KG1 (cell line): ENCODE results near the gene INTS14.
A peak's percentile ranks its signal among the peaks of the same experiment; 100 is the strongest.

ENCODE experiments used
- DNase-seq: peaks from one replicate; lab custom pipeline; 2025; lab: John Stamatoyannopoulos, UW

INTS14 gene

DNA sequence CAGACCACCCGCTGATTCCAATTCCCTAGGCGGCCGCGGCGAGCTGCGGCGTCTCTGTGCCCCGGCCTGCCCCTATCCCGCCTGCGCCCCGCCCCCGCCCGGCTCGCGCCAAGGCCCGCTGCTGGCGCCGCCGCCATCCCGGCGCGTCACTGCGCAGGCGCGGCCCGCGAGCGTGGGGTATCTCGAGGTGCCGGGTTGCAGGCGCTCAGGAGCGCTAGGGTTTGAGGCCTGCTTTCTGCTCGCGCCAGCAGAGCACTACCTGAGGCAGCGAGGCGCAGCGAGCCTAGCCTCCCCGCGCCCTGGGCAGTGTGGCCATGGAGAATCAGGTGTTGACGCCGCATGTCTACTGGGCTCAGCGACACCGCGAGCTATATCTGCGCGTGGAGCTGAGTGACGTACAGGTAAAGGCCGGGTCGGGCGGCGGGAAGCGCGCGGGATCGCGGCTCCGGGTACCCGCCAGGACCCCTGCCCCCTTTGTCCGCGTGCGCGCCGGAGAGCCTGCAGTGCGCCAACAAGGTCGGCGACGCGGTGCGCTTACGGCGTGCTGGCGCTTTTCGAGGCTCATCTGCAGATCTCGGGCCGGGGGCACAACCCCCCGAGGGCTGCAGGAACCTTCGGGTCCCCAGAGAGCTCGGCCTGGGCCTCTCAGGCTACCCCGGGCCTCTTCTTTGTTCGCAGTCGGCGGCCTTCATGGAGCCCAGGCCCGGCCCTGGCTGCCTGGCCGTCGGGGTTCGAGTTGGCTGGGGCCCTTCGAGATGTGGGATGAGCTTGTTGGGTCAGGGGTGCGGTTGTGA lies 80.4 kb downstream of the INTS14 start, which contains the start of gene HACD3:
HACD3 (plus strand) TSS at position 146 of the 794 bp plus-strand sequence; CDS start at position 315, 169 bp downstream.
- peak; percentile 79 for DNase-seq

DNA sequence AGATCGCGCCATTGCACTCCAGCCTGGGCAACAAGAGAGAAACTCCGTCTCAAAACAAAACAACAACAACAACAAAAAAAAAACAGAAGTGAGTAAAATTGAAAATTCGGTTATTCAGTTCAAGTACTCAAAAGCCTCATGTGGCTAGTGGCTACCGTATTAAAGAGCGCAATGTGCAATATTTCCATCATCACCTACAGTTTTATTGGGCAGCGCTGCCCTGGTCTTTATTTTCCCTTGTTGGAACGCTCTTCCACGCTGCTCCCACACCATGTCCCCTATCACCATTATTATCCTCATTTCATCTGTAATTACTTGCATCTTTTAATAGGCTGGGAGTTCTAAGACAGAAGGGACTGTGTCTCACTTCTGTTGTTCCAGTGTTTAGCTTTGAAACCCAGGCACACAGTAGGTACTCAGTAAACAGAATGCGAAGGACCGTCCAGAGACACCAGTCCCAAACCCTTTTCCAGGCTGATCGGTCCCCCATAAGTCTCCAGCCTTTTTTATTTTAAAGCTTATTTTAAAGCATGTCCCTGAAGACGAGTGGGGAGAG lies 81.1 kb downstream of the INTS14 start:
- no peak for DNase-seq
